HG02588 (cell line): Measurements from ENCODE around the gene SEPTIN10.
"Not testable (repeated sequence)": the region's sequence is repeated elsewhere in the genome, so short reads cannot be mapped to it uniquely, and the experiment has no call there.

Source experiments
- ATAC-seq: cut with Tn5 transposase; IDR thresholded peaks from one replicate; pipeline ENCODE4 v1.9.1; 2021; ENCODE audit warnings: mild to moderate bottlenecking, moderate library complexity; ENCODE audit not compliant: unreplicated experiment

SEPTIN10 gene

DNA sequence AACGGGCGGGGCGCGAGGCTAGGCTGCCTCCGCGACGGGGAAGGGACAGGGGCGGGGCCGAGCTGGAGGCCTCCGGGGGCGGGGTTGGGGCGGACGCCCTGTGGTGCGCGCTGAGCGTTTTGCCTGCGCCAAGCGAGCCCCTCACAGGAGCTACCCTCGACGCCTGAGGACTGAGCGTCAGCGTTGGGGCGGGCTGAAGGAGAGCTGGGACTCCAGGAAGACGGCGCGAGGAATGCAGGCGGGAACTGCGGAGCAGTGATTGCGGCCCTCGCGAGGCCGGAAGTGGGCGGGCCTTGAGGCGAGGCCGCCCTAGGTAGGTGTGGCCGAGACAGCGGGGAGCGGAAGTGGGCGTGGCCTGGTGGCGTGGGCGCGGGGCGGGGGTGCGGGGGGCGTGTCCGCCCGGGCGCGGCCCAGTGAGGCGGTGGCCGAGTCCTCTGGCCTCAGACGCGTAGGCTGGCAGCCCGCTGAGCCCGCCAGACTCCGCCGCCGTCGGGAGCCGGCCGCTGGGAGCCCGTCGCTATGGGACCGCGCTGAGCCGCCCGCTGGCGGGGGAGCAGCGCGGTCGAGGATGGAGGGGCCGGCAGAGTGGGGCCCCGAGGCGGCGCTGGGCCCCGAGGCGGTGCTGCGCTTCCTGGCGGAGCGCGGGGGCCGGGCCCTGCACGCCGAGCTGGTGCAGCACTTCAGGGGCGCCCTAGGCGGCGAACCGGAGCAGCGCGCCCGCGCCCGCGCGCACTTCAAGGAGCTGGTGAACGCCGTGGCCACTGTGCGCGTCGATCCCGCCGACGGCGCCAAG lies at the start of gene SEPTIN10, which contains the start of gene SOWAHC:
Gene SEPTIN10 (minus strand): TSS at position 45 of the 793 bp plus-strand sequence. CDS start 139 bp downstream, outside the sequence.
Gene SOWAHC (plus strand): TSS at position 443 of the 793 bp plus-strand sequence. CDS start 126 bp downstream, at position 569.
- ATAC-seq: peak; percentile 80

DNA sequence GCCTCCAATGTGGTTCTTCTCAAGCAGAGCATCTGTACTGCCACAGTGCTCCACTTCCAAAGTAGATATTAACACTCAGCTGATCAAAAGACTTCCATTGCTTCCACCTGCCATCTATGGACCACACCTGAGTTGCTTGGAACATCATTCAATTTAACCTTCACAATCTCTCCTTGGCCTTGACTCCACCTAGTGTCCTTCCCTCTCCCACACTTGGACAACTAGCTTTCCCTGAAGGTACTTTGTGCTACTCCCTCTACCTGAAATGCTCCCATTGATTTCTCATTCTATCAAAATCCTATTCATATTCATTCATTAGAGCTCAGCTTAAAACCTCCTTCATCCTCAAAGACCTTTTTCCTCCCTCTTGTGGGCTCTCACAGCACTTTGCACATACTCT lies 49.1 kb upstream of the SEPTIN10 start:
- ATAC-seq: no peak

DNA sequence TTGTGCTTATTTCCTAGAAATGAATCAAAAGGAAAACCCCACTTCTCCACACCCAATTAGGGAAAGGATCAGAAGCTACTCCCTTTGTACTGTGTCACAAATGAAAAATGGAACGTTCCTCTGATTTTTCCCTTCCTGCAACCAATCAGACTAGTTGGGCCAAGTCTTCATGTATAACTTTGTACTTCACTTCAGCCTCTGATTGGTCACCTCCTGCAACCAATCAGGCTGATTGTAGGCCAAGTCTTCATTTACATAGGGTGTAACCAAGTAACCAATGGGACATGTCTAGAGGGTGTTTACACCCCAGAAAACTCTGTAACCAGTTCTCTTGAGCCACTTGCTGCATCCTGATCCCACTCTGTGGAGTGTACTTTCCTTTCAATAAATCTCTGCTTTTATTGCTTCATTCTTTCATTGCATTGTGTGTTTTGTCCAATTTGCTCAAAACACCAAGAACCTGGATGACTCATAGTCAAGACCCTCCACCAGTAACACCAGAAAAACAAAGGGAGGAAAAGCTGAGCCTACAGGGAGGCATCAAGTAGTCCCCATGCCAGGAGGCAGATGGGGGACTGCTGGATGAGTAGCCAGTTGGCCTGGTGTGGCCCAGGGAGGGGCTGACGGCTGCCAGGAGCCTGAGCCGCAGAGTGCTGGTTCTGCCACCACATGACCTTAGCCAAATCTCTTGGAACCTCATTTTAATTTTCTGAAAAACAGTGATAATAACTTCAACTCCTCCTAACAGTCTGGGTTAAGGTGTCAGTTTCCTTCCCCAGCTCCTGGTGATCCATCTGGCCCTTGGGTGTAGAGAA lies 46.5 kb upstream of the SEPTIN10 start:
- no peak for ATAC-seq

DNA sequence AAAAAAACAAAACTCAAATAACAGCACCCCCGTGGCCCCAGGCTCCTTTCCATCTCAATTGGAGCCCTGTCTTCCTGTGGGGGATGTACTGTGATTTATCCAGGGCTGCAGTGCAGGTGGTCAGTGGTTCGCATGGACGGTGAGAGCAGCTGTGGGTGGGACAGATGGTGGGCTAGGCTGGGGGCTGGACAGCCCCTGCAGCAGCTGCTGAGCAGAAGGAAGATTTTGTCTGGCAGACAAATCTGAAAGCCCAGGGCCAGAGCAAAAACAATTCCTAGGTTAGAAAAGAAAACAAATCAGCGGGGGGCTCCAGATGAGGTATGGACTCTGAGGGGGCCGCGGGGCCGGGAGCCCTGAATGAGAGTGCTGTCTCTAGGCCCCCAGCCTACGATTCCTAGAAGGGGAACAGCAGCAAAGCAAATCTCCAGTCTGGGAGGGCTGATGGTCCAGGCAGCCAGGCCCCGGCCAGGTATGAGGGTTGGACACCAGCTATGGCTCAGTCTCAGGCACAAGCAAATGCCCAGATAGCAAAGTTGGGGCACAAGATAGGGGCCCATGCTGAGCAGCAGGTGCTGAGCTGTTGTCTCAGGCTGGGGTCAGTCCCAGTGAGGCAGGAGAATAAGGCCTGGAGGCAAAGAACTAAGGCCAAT lies 45.8 kb upstream of the SEPTIN10 start:
- no peak for ATAC-seq

DNA sequence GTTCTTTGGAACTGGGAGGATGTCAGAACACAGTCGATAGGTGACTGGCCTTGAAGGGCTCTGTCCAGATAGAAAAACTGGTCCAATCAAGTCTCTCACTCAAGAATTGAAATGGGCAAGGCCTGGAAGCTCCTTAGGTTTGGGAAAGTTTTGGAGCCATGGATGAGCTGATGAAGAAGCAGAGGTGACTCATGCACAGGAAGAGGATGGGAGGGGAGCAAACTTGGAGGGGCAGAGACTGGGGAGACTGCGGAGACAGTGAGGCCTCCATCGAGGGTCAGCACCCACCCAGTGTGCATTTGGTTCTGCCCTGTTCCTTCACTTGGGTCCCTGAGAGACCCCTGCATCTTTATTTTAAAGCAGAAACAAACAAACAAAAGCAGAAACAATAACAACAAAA lies 41.5 kb upstream of the SEPTIN10 start:
- no peak for ATAC-seq

DNA sequence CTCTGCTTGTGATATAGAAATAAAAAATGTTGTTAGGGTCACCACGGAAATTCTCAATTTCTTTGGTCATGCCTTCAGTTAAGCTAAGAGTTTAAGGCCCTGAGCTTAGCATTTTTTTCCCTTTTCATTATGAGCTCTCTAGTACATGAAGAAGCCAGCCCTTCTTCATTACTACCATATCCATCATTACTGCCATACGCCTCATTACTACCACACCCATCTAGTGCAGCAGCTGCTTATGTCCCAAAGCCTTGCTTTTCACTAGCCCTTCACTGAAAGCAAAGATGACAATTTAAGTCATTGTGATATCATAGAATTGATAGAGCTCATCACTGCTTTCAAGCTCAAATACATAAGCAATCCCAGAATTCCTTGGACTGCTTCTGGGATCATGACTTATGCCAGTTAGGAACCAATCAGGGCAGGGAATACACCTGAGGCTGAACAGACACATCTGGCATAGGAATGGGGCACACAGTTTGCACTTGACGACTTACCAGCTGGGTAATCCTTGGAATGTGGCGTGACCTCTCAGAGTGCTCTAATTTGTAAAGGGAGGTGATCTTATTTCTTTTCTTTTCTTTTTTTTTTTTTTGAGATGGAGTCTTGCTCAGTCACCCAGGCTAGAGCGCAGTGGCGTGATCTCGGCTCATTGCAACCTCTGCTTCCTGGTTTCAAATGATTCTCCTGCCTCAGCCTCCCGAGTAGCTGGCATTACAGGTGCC lies 40.7 kb upstream of the SEPTIN10 start:
- no peak for ATAC-seq

DNA sequence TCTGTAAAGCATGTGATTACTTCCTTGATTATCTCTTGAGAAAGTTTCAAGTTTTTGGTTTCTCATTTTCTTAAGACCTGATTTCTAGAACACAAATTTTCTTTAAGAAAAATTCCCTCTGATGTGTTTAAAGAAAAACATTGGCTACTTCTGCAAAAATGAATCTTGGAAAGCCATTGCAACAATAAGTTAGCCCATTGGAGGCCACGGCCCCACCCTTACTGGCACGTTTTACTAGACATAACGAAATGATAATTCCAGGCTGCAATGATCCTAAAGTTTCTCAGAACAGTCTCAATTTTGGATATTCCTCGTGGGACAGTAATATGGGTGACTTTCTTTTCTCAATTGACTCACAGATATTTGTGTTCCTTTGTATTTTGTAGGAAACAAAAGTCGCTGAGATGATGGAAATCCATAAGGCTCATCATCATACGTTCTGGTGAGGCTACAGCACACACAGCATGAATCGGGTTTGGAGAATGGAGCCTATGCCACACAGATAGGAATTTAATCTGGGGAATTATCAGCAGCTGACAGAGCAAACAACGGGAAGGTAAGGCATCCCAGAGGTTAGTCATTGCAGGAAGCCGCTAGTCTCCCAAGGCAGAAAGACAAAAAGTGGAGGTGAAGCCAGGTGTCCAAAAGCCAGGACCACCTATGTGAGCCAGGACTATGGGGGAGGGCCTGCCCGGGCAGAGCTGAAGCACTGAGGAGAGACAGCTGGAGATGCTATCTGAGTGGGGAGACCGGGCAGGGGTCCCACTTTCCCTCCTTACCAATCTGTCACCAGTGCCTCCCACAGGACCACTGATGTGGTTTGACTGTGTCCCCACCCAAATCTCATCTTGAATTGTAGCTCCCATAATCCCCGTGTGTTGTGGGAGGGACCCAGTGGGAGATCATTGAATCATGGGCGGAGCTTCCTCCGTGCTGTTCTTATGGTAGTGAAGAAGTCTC lies 36.2 kb upstream of the SEPTIN10 start:
- no peak for ATAC-seq

DNA sequence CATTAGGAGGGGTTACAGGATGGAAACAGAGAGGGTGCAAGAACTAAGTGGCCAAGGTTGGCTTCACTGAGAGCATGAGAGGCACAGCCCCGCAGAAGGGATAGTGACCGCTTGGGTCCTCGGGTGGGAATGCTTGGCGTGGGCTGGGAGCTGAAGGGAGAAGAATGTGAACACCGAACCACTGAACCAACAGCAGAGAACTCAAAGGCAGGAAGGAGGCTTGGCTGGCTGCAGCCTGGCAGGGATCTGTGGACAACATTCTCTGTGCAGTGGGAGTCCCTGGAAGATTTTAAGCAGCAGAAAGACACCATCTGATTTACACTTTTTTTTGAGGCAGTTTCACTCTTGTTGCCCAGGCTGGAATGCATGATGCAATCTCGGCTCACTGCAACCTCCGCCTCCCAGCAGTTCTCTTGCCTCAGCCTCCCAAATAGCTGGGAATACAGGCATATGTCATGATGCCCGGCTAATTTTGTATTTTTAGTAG lies 34.3 kb upstream of the SEPTIN10 start:
- ATAC-seq: no peak

DNA sequence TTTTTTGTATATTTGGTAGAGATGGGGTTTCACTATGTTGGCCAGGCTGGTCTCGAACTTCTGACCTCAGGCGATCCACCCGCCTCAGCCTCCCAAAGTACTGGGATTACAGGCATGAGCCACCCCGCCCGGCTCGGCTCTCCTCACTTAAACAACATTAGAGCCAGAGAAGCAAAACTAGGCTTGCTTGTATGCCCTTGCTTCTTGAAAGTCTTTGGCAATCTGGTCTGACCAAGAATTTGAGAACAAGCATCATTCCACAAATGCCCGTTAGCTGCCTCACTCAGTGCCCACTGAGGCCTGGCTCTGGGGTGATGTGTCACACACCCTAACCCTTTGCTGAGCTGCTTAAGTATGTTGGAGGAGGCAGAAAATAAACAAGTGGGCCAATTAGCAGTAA lies 33.9 kb upstream of the SEPTIN10 start:
- no peak for ATAC-seq

DNA sequence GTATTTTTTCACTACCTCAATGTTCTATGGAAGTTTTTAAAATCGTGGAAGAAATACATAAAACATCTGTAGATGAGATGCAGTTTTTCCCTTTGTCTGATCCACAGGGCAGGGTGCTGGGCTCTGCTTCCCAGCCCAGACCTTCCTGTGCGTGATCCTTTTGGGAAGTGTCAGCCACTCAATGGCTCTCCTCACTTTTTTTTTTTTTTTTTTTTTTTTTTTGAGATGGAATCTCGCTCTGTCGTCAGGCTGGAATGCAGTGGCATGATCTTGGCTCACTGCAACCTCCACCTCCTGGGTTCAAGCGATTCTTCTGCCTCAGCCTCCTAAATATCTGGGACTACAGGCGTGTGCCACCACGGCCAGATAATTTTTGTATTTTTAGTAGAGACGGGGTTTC lies 33.2 kb upstream of the SEPTIN10 start:
- ATAC-seq: no peak

DNA sequence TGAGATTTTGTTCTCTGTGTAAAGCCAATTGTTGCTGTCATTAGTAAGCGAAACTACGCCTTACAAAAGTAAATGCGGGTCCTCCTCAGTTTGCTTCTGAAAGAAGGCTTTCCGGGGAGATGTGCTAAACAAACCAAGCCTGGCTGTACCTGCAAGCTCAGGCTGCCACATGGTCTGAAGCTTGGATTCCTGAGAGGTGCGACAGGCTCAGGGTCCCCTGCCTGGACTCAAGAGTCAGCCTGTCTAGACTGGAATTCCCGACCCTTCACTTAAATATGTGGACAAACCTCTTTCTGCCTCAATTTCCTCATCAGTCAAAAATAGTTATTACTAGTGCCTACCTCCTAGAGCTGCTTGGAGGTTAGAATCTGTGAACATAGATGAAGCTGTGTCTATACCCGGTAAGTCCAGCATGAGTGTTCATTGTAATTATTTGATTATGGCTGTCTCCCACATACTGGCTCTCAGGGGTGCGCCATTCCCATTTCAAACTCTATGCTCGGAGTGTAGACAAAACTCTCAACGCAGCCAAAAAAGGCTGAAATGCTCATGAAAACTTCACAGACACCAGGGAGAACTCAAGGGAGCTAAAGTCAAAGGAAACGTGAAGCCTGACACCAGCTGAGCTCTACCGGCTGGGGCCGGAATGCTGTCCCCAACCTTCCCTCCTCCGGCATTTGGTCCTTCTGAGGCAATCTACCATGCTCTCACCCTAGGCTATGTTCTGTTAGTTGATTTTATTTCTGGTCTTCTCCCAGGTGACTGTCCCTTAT lies 31.8 kb upstream of the SEPTIN10 start:
- no peak for ATAC-seq

DNA sequence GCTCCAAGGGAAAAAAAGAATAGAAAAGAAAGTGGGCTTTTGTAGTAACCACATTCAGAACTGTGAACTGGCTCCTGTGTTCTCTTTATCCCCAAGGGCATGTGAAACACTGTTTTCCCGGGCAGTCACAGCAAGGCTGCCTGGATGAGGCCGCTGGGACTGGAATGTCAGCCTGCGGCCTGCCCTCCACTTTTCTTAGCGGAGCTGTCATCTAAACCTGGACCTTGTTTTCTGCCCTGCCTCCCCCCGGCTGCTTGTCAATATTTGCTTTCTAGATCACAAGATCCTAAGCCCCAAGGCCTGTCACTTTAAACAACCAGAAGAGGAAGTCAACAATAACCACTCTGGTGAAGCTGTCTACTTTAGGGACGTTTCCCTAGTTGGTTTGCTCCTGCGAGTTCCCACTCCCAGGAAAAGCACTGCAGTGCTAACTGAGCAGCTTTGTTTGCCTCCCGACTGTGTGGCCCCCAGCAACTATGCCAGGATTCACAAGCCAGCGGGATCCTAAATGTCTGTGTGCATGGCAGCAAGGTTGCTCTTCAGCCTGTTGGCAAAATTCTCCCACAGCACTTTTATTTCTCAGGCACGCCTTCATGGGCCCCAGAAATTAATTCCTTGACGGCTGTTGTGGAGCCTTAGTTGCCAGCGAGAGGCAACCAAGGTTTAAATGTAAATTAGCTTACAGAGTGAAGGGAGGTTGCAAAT lies 31.0 kb upstream of the SEPTIN10 start:
- no peak for ATAC-seq

DNA sequence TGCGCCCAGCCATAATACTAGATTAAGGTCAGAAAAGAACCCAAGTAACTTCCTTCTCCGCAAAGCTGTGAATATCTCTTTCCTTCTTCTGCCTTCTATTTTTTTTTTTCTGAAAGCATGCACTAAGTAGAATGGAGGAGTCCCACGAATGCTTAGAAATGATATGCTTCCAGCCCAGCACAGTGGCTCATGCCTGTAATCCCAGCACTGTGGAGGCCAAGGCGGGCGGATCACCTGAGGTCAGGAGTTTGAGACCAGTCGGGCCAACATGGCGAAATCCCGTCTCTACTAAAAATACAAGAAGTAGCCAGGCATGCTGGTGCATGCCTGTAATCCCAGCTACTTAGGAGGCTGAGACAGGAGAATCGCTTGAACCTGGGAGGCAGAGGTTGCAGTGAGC lies 26.2 kb upstream of the SEPTIN10 start:
- ATAC-seq: not testable (repeated sequence)

DNA sequence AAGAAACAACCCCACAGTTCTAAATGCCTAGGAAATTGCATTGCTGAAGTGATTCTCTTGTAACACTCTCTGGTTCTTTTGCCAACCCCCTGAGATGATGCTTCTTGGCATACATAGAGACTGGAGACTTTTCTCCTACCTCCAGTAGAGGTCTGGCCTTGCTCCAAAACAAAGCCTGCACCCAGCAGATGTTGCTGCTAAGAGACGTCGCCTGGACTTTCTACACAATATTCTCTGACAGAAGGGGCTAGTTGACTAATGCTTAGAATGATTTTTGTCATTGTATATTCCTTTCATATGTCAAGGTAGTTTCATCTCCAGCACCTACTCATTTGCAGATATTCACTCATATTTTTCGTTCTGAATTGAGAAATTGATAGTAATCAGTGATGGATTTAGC lies 25.0 kb upstream of the SEPTIN10 start:
- ATAC-seq: peak; percentile 44

DNA sequence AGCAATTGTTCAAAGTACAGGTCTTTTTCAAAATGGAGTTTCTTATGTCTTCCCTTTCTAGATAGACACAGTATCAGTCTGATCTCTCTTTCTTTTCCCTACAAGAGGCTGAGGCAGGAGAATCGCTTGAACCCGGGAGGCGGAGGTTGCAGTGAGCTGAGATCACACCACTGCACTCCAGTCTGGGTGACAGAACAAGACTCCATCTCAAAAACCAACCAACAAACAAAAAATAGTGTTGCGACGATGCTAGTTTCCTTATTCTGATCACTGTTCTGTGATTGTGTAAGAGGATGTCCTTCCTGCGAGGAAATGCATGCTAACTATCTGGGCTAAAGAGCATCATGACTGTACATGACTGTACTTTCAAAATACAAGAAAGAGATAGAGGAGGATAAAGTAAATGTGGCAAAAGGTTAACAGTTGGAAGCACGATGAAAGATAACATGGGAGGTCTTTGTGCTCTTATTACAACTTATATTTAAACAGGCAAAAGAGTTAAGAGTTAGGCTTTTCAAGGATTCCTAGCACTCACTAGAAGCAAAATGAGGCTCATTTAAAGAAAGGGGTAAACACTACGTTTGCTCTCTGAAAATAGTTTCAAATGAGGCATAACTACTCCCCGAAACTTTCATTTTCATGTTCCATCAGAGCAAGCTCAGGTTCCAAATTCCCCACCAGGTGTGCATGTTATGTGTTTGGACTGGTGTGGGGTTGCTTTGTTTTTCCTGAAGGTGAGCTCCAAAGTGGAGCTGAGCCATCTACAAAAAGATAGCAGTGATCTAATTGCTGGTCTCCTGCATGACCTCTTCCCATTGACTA lies 24.2 kb upstream of the SEPTIN10 start:
- ATAC-seq: peak; percentile 92

DNA sequence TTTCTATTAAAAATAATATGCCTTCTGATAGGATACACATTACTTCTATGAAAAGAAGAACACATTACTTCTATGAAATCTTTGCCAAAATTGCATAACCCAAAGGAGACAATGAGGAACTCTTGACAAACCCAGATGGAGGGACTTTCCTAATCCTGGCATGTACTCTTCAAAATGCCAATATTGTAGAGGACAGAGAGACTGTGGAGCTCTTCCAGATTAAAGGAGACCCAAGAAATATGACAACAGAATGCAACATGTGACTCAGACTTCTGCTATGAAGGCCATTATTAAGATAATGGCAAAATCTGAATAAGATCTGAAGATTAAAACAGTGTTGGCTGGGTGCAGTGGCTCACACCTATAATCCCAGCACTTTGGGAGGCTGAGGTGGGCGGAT lies 22.6 kb upstream of the SEPTIN10 start:
- ATAC-seq: no peak
